ENCODE data around the gene C16orf96.

C16orf96 gene

DNA sequence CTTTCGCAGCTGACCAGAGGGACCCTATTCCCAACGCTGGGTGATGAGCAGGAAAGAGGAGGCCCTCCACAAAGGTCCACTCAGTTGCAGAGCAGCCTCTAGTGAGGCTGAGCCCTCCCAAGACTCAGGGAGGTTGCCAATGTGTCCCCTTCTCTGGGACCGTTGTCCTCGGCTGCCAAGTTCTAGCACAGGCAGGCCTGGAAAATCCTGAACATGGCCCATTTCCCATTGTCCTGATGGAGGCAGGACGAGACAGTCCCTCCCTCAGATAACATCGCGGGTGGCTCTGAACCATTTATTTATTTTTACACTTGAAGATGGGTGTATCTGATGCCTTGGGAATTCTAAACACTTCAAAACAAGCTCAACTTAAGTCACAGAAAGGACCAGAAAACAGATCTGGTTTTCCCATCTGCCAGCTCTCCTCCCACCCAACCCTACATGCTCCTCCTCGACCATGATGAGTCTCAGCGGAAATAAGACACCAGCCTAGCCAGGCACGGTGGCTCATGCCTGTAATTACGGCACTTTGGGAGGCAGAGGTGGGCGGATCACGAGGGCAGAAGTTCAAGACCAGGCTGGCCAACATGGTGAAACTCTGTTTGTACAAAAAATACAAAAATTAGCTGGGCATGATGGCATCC is 30.4 kb upstream of the C16orf96 start:
- DNase-seq: no peak

DNA sequence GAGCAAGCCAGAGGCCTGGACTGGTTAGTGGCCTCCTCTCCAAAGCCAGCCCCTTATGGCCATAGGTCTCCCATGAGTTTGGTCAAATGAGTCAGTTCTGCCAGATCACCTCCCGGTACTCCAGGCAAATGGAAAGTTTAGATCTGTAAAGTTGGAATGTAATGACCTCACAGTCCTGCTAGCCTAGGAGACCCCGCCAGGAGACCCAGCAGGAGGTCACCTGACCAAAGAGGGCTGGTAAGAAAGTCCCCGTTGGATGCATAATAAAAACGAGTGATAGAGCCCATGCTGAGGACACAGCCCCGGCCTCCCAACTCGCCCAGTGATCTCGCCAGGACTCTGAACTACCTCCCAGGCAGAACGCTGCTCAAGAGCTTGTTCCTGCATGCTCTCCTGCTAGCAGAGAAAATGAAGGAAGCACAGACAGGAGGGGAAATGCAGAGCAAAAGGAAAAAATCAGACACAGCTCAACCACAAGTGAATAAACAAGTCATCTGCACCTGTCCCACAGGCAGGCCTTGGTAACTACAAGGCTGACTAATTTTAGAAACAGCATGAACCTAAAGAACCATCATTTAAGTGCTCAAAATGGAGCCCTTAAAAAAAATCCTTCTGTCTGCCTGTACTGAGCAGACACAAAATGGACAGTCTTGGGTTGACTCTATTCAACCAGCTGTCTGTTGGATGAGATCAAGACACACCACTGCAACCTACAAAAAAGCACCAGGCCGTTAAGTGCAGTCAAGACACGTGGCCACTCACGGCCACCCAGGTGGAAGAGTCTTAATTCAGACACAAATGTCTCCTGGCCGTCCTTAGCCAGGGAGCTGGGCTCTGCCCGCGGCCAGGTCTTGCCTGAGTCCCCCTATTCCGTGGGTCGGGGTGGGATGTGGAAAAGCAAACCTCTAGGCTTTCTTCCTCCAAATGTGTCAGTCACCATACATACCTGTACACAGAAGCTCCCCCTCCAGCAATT is 26.8 kb upstream of the C16orf96 start:
- no peak for DNase-seq

DNA sequence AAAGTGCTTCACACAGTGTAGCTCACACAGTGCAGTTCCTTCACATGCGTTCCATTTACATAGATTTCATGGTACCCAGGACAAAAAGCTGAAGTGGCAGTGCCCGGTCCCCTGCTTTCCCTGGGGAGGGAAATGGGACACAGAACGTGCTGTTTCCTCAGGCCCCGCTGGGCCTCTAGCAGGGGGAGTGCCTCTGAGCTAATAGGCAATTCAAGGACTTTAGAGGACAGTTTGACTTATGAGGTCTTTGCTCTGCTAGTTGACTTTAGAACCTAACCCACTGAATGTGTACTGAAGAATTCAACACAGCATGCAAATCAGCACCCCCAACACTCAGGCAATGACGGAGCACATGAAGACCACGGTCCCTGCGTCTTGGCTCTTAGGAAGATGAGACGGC is 24.3 kb upstream of the C16orf96 start:
- DNase-seq: no peak

DNA sequence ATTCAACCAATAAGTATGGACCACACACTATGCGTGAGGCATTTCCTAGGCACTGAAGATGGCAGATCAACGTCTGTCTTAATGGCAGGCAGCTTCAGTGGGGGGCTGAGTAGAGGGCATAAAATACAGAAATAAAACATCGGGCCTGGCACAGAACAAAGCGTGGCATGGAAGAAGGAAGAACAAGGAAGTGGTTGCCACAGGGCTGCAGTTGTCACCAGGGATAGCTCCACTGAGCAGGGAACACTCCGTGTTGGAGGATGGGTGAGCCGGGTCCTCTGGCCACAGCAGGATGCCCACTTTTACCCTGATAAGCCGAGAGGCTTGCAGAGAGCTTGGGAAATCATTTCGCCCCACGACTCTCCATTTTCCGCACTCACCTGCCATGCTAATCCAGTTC is 23.9 kb upstream of the C16orf96 start:
- no peak for DNase-seq

DNA sequence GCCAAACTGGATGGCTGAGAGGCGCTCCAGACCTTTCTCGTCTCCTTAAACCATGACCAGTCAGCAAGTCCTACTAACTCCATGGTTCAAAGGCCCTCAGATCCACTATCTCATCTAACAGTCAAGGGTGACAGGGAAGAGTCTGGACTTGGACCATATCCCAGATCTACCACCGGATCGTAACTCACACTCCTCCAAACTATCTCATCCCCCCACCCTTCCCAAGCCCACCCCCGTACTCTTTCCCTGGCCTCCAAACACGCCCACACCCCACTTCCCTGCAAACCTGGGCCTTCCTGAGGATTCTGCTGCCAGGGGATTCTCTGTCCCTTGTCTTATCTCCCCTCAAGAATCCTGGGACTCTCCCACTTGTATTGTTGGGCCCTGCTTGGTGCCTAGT is 22.6 kb upstream of the C16orf96 start:
- DNase-seq: no peak

DNA sequence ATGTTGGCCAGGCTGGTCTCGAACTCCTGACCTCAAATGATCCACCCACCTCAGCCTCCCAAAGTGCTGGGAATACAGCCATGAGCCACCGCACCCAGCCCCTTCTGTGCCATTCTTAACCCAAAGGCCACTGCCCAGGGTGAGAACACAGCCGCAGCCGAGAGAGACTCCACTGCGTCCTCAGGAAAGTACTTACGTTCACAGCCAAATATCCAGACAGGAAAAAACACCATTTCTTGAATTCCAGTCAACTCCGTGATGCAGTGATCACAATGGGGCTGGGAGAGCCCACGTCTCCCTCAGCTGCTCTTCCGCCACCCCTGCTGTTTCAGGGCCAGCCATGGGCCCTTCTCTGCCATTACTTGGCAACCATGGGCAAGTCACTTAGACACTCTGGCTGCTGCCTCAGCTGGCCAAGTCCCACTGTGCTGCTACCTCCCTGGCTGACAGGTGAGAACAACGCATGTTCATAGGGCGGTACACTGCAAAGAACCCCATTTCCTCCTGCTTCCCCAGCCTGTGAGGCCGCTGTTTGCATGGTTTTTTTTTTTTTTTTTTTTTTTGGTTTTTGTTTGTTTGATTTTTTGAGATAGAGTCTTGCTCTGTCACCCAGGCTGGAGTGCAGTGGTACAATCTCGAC is 21.9 kb upstream of the C16orf96 start:
- DNase-seq: no peak

DNA sequence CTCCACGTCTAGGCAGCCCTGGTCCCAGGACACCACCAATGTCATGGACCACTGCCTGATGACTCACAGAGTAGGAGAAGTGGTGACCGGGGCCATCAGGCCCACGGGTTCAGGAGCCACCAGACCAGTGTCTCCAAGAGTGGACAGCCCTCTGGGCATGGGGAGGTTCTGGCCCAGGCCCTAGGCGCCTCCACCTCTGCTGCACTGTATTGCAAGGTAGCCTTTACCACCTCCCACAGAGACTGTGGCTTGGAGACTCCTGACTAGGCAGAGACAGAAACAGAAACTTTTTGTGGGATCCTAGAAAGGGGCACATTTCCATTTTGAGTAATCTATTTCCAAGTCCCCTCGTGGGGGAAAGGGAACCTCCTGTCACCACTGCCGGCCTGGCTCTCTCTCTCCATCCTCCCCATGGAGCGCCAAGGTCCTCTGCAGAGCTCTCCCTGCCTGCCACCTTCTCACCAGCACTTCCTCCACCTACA is 20.5 kb upstream of the C16orf96 start:
- DNase-seq: no peak

DNA sequence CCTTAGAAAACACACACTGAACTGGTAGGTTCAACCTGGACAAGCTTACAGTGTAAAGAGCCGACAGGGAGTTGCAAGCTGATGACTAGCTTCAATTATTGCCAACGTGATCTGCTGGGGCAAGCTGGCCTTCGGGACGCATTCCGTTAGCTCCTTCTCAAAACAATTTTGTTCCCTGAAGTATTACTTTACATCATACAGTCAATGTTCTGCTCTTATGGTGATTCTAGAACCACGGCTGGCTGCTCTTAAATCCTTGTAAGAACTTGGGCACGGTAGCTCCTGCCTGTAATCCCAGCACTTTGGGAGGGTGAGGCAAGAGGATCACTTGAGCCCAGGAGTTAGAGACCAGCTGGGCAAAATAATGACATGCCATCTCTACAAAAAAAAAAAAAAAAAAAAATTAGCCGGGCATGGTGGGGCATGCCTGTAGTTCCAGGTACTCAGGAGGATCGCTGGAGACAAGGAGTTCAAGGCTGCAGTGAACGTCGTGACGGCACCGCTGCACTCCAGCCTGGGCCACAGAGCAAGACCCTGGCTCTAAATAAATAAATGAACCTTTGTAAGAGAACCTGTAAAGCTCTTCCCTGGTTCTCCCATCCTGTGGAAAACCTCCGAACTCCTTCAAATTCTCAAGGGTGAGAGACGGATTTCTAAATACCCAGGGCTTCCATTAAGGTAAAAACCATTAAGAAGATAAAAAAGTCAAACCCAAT is 19.6 kb upstream of the C16orf96 start:
- DNase-seq: no peak

DNA sequence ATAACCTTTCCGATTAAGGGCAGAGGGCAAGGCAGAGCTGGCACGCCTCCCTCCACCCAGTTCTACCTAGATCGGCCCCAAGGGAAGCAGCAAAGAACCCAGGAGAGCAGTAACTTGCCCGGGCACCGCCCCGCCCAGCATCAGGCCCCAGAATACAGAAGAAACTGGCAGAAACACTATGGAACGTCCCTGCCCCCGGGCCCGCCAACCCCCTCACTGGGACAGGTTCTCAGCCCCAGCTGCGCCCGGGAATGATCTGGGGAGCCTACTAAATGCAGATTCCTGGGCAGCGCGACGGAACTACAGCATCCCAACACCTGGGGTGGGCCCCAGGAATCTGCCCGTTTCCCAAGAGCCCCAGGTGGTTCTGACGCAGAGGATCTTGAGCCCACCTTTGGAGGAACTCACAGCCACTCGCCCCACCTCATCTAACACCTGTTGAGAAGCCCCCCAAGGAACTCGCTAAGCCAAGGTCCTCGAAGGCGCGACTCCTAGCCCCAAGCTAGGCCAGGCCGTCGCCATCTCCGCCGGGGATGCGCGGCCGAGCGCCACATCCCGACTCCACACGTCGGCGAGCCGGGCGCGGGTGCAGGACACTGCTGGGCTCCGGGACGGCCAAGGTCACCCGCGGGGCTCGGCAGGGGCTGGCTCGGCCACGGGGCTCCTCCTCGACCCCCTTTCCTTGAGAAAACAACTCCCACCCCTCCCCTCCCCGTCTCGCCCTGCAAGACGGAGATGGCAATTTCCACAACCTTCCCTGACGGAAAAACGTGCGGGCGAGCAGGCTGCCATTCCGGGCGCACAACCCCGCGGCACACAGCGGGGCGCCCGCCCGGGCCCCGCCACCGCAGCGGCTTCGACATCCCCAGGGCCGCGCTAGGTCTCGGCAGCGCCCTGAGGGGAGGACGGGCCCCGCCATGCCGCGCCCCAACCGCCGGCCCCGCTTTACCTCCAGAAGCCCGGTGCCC is 18.5 kb upstream of the C16orf96 start:
- DNase-seq: no peak

DNA sequence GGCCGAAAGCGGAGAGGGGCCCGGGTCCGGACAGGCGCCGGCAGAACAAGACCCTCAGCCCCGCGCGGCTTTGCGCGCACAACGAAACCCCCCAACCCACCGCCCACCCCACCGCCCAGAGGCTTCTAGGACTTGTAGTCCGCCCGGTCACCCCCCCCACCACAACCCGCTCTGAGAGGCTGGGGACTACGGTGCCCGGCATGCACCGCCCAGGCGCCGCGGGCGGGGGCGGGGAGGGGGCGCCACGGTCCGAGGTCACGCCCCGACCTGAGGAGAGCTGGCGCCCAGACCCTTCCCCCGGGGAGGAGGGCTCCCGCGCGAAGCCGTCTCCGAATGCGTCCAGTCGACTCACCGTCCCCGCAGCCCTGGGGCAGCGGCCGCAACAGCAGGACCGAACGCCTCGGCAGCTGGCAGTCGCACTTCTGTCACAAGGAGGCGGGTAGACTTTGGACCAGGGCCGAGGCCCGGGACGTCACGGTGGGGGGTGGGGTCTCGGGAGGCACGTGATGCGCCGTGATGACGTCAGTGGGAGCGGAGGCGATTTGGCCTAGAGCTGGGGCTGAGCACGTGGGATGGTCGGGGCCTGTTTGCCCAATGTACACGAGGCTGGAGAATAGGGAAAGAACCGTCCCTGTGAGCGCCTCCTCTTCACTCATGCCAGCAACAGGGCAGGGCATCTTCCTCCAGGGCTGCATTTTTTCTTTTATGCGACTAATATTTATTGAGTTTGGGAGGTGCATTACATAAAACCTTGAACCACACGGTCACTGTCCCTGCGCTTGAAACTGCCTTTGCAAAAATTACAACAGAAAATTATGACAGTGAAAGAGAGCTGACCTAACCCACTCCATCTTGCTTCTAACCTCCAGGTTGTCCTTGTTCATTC is 17.5 kb upstream of the C16orf96 start, which contains the start of gene CDIP1:
Gene CDIP1 (minus strand): TSS at position 424 of the 886 bp plus-strand sequence. CDS start 24,643 bp downstream, outside the sequence.
- DNase-seq: peak; percentile 99

DNA sequence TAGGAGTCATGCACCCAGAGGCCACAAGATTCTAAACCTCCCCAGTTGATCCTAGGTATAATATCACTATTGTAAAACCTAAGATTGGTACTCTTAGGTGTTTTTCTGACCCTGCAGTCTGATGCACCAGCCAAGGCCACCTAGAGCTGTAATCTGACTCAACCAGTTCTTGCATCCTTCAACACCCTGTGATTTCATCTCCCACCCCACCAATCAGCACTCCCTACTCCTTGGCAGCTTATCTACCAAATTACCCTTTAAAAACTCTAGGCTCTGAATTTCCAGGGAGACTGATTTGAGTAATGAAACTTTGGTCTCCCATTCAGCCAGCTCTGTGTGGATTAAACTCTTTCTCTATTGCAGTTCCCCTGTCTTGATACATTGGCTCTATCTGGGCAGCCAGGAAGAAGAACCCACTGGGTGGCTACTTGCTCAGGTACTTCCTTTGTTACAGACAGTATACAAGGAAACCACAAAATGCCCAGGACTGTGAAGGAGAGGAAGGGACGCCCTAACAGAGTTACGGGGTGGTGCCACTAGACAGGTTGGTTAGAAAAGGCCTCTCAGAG is 16.3 kb upstream of the C16orf96 start:
- DNase-seq: no peak

DNA sequence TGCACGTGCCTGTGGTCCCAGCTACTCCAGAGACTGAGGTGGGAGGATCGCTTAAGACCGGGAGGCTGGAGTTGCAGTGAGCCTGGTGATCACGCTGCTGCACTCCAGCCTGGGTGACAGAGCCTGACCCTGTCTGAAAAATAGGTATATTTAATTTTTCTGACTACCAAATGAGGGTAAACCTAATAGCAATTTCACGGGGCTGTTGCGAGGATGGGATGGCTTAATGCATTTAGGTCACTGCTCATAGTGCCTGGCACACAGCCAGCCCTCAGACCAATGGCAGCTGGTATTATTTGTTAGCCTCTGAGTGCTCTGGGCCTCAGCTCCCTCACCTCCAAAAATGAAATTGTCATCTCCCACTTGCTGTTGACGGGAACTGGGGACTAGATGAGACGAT is 11.7 kb upstream of the C16orf96 start:
- DNase-seq: no peak

DNA sequence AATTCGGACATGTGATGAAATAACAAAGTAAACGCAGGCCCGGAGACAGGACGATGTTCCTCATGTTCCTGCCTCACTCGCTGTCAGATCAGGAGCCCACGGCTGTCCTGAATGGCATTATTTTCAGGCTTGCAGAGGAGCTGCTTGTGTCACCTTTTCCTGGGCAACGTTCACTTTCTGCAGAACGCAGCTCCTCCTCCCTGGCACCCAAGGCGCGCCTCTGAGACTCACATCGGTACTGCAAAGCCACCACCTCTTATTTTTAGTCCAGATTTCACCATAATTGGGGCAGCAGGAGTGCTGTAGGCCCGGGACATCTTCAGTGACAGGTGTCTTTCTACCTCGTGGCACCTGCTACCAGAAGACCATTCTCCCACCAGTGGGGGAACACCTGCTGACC is 8.0 kb upstream of the C16orf96 start:
- DNase-seq: no peak

DNA sequence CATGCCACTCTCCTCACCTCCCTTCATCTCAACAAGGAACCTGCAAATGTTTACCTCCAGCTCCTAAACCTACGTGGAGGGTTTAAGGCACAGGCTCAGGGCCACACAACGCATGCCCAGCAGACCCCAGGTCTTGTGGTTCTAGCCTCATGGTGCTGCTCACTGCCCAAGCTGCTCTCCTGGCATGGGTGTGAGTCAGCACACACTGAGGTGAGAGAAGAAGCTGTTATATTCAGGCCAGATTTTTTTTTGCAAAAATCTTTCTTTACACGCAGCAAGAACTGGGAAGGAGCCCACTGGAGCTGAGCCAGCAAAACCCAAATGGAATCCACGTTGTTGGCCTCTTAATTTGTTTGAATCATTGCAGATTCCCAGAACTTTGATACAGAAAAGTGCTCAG is 5.5 kb upstream of the C16orf96 start:
- DNase-seq: no peak

DNA sequence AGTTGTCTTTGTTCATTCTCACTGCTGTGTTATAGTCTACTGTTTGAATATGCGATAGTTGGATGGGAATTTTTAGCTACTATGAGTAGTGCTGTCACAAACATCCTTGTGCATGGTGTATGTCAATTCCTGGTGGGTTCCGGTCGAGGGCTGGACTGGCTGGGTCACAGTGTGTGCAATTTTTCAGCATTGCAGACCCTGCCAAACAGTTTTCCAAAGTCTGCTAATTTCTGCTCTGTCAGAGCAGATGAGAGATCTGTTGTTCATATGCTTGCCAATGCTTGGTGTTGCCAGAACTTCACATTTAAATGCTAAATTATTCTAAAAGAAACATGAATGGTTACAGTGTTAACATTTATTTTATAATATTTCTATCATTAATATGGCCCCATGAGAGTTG is 3.6 kb upstream of the C16orf96 start:
- DNase-seq: no peak

DNA sequence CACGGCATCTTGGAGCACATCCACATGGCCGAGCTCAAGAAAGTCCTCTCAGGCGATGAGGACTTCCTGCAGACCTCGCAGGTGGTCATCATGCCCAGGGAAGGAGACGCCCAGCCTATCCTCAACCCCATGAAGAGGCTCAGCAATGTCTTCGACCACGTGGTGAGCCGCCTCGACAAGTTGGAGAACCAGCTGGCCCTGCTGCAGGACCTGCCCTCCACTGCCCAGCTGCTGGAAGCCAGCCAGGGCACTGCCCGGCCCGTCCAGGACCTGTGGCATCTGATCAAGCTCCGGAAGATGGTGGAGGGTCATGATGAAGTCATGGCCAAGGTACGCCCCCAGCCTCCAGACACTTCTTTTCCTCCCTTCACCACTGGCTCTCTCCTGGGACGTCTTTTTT is 440 bp downstream of the C16orf96 start:
- DNase-seq: no peak

DNA sequence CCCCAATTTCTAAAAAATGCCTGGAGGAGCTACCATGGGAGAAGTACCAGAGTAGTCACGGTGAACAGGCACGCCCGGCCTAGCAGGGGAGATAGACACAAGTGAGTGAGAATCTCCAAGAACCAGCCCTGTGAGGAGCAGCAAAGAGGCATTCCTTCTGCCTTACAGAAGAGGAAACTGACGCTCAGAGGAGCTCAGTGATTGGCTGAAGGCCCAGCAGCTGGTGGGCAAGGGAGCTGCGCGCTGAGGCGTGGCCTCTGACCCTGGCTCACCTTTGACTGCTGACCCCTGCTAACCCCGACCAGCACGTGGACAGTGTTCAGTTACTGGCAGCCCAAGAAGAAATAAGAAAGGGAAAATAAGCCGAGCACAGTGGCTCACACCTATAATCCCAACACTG is 1.8 kb downstream of the C16orf96 start:
- no peak for DNase-seq

DNA sequence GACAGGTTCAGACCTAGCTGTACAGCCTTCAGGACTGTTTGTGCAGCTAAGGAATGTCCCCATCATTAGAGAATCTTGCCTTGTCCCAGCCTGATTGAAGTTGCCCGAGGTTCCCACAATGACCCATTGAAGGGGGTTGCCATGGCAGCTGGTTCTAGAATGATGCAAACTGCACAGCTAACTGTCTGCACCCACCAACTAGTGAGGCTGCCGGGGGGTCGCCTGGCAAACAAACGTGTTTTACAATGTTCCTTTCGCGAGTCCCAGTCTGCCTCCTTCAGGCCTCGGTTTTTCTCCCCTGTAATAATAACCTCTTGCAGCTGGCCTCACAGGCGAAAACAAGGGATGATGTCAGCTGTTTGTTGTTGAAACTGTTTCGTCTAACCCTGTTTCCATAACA is 5.5 kb downstream of the C16orf96 start:
- DNase-seq: peak; percentile 76

DNA sequence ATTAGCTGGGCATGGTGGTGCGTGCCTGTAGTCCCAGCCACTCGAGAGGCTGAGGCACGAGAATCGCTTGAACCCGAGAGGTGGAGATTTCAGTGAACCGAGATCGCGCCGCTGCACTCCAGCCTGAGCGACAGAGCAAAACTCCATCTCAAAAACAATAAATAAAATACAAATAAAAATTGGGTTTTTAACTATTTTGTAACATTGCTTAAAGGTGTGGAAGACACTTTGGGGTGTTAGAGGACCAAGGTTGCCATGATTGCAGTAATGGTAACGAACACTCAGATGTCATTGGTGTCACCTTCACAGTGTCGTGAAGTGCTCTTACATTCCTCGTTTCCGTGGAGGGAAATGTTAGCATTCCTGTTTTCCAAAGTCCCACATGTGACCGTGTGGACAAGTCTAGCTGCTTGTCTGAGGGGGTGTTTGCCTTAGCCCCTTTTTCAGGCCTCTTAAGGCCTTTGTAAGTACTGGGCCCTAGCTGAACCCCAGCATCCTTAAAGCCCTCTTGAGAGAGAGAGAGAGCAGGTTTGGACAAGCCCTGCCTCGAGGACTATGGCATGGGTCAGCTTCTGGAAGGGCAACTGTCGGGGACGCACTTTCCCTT is 8.6 kb downstream of the C16orf96 start:
- DNase-seq: no peak

DNA sequence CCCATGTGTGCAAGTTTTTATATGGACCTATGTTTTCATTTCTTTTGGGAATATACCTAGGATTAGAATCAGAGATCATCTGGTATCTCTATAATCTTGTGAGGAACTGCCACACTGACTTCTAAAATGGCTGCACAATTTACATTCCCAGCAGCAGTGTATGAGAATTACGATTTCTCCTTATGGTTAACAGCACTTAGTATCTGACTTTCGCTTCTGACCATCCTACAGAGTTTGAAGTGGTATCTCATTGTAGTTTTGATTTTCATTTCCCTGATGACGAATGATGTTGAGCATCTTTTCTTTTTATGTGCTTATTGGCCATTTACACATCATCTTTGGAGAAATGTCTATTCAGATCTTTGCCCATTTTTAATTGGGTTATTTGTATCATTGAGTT is 10.0 kb downstream of the C16orf96 start:
- DNase-seq: no peak

All from eye (tissue), 1 donor.